Measurements from ENCODE around the gene ELAVL2.

The ELAVL2 gene

GRCh38 chr9:23825700-23826099 is 340 bp downstream of the ELAVL2 start:
- H3K4me3 ChIP-seq (ENCODE audit: low read depth, low read length): peak overlapping the region; percentile 51
- in situ Hi-C loops (cut with HindIII; ENCODE audit: low sequenced_read_pairs): no loop called here
- TF ChIP-seq CTCF (IDR thresholded peaks at IDR 0.05; ENCODE audit: low read depth, low read length): no peak
- DNase-seq (ENCODE audit: low read depth, low spot score): peak; percentile 62

GRCh38 chr9:23824830-23825591 is 1.0 kb downstream of the ELAVL2 start:
- peak overlapping the region; percentile 51 for H3K4me3 ChIP-seq (ENCODE audit: low read depth, low read length)
- in situ Hi-C loops (cut with HindIII; ENCODE audit: low sequenced_read_pairs): no loop called here
- DNase-seq (ENCODE audit: low read depth, low spot score): peak; percentile 60
- no peak for TF ChIP-seq CTCF (IDR thresholded peaks at IDR 0.05; ENCODE audit: low read depth, low read length)

GRCh38 chr9:23823986-23824829 is 1.8 kb downstream of the ELAVL2 start:
- no peak for DNase-seq (ENCODE audit: low read depth, low spot score)
- peak overlapping the region; percentile 51 for H3K4me3 ChIP-seq (ENCODE audit: low read depth, low read length)
- TF ChIP-seq CTCF (IDR thresholded peaks at IDR 0.05; ENCODE audit: low read depth, low read length): no peak
- in situ Hi-C loops (cut with HindIII; ENCODE audit: low sequenced_read_pairs): no loop called here

GRCh38 chr9:23823269-23823668 is 2.8 kb downstream of the ELAVL2 start:
- no peak for DNase-seq (ENCODE audit: low read depth, low spot score)
- H3K4me3 ChIP-seq (ENCODE audit: low read depth, low read length): no peak overlapping the region
- in situ Hi-C loops (cut with HindIII; ENCODE audit: low sequenced_read_pairs): no loop called here
- TF ChIP-seq CTCF (IDR thresholded peaks at IDR 0.05; ENCODE audit: low read depth, low read length): no peak

- no peak for DNase-seq (ENCODE audit: low read depth, low spot score)
- no peak for TF ChIP-seq CTCF (IDR thresholded peaks at IDR 0.05; ENCODE audit: low read depth, low read length)
- in situ Hi-C loops (cut with HindIII; ENCODE audit: low sequenced_read_pairs): no loop called here
- peak overlapping the region; percentile 51 for H3K4me3 ChIP-seq (ENCODE audit: low read depth, low read length)
Observed at GRCh38 chr9:23822261-23823169, 3.5 kb downstream of the ELAVL2 start.
